CD4-positive, alpha-beta T cell treated with Interleukin-21 for 1 hour (primary cell): ENCODE measurements around the gene DHX32.
A peak's percentile ranks its signal among the peaks of the same experiment; 100 is the strongest.

Experiments used
- DNase-seq: peaks from one replicate; pipeline ENCODE4 v3.0.0-alpha.2; 2020

The DHX32 gene

GRCh38 chr10:125846894-125847293 is 34.2 kb downstream of the DHX32 start:
- DNase-seq = no peak

GRCh38 chr10:125845617-125846016 is 35.5 kb downstream of the DHX32 start:
- no peak for DNase-seq

- no peak for DNase-seq
These were observed 36.3 kb downstream of the DHX32 start for GRCh38 chr10:125844751-125845221.

- no peak for DNase-seq
These were observed 37.3 kb downstream of the DHX32 start for GRCh38 chr10:125843603-125844329.

GRCh38 chr10:125840955-125841354 is 40.1 kb downstream of the DHX32 start:
- DNase-seq = no peak

- no peak for DNase-seq
These were observed 40.7 kb downstream of the DHX32 start for GRCh38 chr10:125840406-125840805.

GRCh38 chr10:125838802-125839575 is 42.1 kb downstream of the DHX32 start:
- no peak for DNase-seq

- DNase-seq = no peak
These were observed 44.3 kb downstream of the DHX32 start for GRCh38 chr10:125836746-125837145.

- DNase-seq = no peak
These were observed 52.8 kb downstream of the DHX32 start for GRCh38 chr10:125828311-125828710.

- DNase-seq = no peak
These were observed 54.0 kb downstream of the DHX32 start for GRCh38 chr10:125827133-125827532.

GRCh38 chr10:125824736-125825135 is 56.4 kb downstream of the DHX32 start:
- no peak for DNase-seq

- peak; percentile 6 for DNase-seq
These were observed 57.3 kb downstream of the DHX32 start for GRCh38 chr10:125823663-125824251.

GRCh38 chr10:125822878-125823662 is 58.0 kb downstream of the DHX32 start, which contains the start of the genes BCCIP and UROS:
Gene BCCIP, plus strand, starts transcription at chr10:125823546. Its CDS starts 12 bp downstream, at chr10:125823558.
Gene UROS, minus strand, starts transcription at chr10:125823258. Its CDS starts 6,759 bp downstream, at chr10:125816499.
- peak; percentile 91 for DNase-seq

GRCh38 chr10:125820701-125821100 is 60.4 kb downstream of the DHX32 start:
- no peak for DNase-seq

- DNase-seq = no peak
These were observed 63.6 kb downstream of the DHX32 start for GRCh38 chr10:125817337-125817946.

GRCh38 chr10:125816548-125816947 is 64.5 kb downstream of the DHX32 start:
- DNase-seq = no peak

- no peak for DNase-seq
These were observed 65.3 kb downstream of the DHX32 start for GRCh38 chr10:125815764-125816163.

GRCh38 chr10:125812128-125812750 is 68.9 kb downstream of the DHX32 start:
- DNase-seq = no peak

- no peak for DNase-seq
These were observed 69.8 kb downstream of the DHX32 start for GRCh38 chr10:125811251-125811650.

GRCh38 chr10:125808047-125808446 is 73.0 kb downstream of the DHX32 start:
- DNase-seq = no peak

- DNase-seq = no peak
These were observed 78.4 kb downstream of the DHX32 start for GRCh38 chr10:125802739-125803138.

- no peak for DNase-seq
These were observed 79.0 kb downstream of the DHX32 start for GRCh38 chr10:125802131-125802530.
